NCI-H345 (cell line): ENCODE measurements around the gene NHS.
"Not testable (repeated sequence)": the region's sequence is repeated elsewhere in the genome, so short reads cannot be mapped to it uniquely, and the experiment has no call there.

ENCODE experiments used
- DNase-seq: peaks from one replicate; lab custom pipeline; 2025; lab: John Stamatoyannopoulos, UW

The NHS gene

DNA sequence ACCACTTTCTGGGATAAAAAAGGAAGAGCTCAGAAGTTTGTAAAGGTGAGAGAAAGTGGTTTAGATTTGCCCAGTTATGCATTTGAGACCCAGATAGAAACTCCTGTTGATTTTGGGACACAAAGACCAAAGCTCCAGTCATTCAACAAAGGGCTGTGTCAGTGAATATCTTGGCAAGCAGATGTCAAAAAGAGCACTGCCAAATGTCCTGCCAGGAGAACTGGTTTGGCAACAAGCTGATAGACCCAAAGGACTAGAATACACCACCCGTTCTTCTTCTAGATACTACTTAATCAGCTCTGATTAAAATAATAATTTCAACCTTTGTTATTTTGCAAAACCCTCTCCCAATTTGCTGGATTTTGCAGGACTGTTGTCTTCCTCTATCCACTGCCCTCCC lies 121.4 kb downstream of the NHS start:
- peak; percentile 55 for DNase-seq

DNA sequence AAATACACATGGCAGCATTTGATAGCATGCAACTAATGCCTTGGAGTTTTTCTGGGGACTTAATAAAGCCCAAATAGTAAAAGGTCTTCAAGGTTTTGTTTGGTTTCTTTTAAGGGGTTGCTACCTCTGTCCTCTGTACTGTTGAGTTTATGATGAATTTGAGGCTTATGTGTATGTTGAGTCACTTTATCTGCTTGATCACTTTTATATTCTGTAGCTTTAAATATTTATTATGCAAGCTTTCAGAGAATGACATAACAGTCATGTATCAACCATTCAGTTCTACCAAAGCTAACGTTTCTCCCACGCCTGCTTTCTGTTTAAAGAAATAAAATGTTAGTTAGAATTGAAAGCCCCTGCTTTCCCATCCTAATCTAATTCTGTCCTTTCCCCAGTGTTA lies 122.2 kb downstream of the NHS start:
- DNase-seq: no peak

DNA sequence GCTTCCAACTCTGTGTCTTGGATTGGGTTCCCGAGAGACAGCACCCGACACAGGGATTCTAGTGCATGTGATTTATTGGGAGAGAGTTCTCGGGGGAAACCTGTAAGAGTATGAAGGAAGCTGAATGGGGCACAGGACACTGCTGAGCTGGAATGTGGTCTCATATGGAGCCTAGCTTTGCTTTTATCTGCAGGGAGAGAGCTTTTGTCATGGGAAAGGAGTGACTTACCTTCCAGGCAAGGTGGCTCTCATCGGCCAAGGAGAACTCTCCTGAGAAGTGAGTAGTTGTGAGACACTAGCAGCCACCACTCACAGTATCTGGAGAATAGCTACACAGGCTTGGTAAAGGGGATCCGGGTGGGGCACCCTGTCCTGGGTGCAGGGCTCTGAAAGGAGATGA lies 124.5 kb downstream of the NHS start:
- no peak for DNase-seq

DNA sequence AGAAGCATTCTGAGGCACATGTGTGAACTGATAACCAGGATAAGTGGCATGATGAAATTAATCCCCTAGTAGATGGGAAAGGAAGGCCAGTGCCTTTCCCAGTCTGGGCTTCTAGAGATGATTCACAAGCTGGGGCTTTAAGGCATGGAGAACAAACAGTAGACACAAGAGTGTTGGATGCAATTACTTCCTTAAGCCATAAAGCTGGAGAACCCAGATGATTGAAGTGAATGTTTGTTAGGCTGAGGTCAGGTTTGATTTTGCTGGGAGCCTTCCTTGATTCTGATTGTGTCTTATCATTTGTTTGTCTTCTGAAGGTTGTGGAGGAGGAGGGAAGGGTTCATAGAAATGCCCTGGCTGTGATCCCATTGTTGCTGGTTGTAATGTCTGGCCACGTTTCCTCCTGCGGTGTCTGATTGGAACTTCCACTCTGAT lies 125.2 kb downstream of the NHS start:
- no peak for DNase-seq

DNA sequence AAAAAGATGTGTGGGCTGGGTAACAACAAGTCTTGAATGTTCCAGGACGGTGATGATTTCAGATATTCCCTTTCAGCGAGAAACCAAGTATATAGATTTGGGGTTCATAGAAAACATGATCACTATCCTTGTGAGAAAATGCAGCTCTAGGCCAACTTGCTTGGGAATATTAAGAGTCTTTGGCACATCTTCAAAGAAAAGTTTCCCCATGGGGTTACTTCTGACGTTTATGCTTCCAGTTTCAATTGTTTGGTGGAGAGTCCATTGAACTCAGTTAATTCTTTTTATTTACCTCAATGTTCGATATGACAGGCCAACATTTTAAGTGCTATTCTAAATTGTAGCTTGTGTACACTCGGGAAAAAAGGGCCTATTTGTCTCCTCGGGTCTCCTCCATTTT lies 126.7 kb downstream of the NHS start:
- no peak for DNase-seq

DNA sequence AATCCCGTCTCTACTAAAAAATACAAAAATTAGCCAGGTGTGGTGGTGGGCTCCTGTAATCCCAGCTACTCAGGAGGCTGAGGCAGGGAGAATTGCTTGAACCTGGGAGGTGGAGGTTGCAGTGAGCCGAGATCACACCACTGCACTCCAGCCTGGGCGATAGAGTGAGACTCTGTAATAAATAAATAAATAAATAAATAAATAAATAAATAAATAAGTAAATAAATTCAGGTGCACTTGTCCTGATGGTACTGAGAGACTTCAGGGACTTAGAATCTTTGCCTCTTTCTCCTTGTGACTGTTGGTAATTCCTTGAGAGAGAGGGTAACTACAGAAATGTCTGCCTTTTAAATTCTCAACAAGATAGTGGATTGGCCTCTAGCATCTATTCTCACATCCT lies 131.4 kb downstream of the NHS start:
- DNase-seq: not testable (repeated sequence)

DNA sequence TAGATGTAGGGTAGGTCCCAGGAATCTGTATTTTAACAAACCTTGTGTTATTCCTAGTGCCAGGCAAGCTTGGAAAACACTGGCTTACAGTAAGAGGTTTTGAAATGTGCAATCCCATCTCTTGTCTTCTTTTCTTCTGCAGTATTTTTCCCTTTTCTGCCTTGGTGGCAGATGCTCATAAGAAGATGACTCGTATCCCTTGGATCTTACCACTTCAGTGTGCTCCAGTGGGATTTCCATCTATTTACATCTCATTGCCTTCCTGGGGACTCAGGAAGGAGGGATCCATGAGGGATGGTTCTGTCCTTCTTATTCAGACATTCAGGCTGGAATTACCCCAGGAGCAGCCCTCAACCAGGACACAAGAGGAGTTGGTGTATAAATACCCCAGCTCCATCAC lies 136.6 kb downstream of the NHS start:
- DNase-seq: no peak

DNA sequence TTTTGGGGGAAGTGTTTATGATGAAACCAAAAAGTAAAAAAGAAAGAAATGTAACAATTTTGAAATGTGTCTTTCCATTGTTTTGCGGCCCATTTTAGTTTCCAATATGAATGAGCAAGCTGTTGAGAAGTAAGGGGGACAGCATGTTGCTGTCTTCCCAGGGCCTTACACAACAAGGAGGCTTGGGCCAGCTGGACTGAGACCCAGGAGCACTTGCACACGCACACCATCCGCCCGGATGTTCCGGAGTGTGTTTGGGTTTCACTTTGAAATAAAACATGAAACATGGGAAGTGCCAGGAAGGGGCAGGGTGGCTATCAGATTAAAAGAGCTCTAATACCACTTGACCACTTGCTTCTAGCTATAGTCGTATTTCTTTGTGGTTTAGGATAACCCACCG lies 144.4 kb downstream of the NHS start:
- DNase-seq: no peak

DNA sequence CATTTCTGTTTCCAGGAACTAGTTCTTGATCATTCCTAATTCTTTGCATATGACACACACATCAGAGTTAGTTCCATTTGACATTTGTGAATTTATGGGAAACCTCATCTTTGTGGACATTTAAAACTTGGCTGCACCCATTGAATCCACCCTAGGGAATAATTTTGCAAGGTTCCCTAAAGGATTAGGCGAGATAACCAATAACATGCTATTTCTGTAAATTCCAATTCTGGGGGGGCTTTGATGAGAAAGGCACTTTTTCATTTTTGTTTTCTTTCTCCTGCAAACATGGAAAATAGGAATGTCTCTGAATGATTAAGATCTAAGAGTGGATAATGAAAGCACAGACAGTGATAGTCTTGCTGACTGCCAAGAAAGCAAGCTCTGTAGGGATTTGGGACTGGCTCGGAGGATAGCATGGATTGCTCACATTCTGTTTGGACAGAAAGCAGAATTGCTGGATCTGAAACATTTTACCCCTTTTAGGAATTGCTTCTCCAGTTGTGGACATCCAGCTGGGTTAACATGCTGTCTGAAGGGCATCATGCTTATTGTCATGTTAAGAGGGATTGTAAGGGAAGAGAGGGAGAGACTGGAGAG lies 145.1 kb downstream of the NHS start:
- no peak for DNase-seq

DNA sequence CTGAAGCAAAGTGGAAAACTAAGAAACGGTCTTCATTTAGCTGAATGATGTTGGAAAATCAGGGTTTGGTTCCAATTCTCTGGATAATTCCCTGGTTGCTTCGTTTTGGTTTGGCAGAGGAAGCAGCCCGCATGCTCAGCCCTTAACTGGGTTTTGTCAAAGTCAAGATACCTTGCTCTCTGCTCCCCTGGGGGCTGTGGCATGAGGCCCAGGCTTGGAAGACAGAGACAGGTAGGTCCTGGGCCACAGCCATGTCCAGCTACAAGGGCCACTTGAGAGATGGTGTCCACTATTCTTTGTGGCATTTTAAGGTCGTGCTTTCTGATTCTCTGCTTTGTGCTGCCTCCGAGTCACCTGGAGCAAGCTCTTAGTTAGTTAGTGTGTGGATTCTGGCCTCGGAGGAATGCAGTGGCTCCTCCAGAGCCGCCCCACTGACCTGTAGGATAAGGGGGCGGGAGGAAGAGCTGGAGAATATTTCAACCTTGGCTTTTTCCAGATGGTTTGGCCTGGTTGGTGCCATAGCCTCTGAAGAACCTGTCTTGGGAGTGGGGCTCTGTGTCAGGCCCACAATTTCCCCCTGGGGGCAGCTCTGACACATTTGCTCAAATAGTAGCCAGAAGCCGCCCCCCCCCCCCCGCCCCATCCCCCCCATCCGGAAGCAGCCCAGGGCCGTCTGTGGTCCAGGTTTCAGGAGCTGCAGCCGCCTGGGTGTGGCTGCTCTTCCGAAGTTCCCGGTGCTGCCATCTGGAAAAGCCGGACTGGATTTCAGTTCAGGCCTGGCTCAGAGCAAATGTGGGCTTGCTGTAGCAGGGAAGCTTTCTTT lies 147.1 kb downstream of the NHS start:
- peak; percentile 40 for DNase-seq

DNA sequence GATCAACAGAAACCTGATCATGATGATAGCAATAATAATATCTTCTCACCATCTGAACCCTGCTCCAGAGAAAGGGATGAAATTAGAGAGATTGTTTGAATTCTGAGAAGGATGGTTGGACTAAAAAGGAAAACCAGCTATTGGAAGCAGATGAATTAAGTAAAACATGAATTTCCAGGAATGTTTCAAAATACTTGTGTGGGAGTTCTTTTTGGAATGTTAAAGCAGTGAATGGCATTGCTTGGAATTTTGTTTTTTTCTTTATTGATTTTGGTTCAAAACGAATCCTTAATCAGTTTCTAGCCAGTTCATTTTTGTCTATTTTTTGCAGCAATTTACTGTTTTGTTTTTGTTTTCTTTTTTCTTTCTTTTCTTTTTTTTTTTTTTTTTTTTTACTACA lies 150.3 kb downstream of the NHS start:
- no peak for DNase-seq

DNA sequence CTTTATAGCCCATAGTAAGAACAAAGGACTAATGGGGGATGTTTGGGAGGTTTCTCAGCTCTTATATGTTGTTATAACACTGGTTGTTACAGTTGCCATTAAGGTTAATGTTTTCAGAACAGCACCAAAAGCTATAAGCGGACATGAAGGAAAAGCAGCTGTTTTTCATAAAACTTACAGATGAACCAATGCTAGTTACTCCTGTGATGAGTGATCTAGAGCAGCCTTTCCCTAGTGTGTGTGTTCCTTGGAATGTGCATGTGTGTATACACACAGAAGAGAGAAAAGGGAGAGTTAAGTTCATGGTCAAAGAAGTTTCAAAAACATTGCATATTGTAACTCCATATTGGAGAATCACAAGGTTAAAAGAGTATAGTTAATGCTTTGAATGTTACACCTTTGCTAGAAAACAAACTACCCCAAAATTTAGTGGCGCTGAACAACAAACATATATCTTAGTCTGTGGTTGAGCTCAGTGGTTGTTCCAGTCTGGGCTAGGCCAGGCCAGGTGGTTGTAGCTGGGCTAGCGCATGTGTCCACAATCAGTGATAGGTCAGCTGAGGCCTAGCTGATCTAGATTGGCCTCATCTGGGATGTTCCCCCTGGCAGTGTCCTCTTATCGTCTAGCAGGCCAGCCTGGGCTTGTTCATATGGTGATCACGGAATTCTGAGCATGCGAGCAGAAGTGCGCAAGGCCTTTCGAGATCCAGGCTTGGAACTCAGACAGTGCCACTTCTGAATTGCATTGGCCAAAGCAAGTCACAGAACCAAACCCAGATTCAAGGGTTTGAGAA lies 151.0 kb downstream of the NHS start:
- no peak for DNase-seq

DNA sequence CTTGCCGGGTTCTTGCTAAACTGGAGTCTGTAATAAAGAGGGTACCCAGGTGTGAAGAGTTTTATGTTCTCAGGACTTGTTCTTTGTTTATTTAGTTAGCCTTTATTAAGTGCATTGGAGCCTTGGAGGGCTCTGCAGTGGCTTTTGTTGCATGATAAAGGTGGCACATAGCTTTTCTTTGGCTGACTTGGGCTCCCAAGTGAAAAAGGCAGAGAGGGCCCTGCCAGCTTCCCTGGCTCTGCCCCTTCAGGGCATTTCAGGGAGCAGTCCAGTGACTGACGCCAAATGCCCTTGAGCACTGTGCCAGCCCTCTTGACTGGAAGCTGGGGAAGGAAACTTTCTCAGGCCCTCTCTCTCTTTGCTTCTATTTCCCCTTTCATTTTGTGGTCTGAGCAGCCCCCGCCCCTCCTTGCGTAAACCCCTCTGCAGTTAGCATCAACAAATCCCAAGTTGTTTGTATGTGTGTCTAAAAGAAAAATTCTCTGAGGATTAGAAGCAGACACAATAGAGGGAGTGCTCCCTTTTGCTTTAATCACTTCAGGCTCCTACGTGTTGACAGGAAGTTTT lies 152.2 kb downstream of the NHS start:
- DNase-seq: no peak

DNA sequence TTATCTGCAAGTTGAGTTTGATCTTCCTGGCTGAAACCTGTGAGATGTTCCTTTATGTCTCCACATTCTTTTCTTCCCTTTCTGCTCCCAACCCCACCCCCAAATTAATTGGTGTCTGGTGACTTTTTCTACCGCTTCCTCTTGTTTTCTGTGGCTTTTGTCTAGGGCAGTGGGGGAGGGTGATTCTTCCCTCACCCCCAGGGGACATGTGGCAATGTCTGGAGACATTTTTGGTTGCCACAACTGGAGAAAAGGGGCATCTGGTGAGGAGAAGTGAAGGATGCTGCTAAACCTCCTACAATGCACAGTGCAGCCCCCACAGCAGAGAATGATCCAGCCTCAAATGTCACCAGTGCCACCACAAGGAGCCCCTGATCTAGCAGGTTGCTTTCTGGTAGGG lies 152.9 kb downstream of the NHS start:
- DNase-seq: no peak

DNA sequence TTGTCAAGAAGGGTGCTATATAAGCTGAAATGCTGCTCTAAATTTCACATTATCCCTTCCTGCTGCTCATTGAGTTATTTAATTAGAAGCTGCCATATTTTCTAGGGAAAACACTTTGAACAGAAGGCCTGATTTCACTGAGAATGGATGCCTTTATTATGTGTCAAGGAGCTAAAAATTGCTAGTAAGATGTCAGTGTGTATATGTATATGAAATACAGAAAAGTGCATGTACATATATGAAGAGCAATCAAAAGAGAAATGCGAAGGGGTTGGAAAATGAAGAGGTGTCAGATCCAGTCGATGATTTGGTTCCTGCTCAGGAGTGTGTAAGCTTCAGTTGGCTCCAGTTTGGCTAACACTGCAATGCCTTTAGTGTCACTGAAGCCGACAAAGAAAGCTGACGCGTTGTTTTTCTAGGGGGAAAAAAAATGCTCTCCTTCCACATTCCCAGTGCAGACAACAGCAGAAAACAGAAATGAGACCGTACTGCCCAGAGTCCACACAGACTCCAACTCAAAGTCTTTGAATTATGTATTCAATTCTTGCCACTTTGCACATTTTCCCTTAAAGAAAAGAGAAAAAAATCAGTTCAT lies 154.2 kb downstream of the NHS start:
- no peak for DNase-seq

DNA sequence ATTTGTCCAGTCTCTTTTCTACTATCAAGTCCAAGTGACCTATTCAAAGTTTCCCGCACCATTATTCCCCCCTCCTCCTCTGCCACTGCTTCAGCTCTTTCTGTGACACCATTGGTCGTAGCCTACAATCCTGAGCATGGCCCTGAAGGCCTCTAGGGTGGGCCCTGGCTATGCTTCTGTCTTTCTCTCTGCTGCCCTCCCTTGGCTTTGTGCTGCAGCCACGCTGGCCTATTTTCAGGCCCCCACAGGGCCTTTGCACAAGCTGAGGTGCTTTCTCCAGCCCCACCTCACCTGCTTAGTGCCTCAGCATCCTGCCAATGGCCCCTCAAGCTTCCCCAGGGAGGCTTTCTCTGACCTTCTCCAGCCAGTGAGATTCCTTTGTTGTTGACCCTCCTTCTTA lies 156.5 kb downstream of the NHS start:
- no peak for DNase-seq

DNA sequence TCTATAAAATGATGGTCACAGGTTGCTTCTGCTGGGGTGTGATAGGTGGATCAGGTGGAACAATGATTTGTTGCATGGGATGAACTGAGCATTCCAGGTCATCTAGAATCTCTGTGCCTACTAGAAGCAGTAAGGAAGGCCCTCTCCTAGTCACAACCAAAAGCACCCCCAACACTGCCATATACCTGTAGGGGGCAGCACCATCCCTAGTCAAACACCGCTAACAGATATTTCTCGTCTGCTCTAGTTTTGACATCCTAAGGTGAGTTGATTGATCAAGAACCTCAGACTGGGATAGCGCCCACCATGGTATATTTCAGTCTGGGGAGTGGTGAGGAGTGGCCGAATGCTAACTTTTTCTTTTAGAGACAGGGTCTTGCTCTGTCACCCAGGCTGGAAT lies 160.2 kb downstream of the NHS start:
- no peak for DNase-seq

DNA sequence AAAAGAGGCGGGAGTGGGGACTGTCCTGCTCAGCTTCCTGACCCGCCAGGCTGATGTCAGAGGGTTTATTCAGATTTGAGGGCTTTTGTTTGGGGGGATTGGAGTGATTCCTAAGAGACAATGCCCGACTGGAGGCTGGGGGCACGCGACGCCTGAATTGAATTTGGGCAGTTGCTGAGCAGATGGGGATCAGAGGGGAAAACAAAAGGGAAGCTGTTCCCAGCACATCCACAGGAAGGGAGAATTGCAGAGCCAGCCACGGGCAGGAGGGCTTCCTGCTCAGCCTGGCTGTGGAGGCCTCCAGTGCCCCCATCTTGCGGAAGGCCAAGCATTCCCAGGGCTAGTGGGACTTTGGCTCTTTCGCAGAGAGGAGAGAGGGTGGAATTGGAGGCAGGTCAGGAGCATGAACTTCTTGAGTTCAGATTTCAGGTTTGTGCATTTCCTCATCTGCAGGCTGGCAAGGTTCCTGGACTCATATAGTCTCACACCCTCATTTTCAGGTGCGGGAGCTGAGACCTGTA lies 162.8 kb downstream of the NHS start:
- DNase-seq: no peak

DNA sequence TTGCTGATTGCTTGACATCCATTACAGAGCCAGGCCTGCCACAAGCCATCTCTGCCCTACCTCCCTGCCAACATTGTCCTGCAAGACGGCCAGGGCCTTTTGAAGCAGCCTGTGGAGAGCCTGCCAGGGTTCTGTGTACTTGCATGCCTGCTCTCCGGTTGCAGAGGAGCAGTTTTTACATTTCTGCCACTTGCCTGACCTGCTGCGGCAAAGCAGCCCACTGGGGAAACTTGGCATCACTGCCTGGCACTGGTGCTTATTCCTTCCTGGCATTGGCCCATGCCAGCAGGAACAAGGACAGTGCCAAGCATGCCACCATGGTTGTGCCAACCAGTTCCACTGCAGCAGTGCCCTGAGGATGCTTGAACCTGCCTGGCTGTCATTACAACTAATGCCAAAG lies 167.1 kb downstream of the NHS start:
- no peak for DNase-seq

DNA sequence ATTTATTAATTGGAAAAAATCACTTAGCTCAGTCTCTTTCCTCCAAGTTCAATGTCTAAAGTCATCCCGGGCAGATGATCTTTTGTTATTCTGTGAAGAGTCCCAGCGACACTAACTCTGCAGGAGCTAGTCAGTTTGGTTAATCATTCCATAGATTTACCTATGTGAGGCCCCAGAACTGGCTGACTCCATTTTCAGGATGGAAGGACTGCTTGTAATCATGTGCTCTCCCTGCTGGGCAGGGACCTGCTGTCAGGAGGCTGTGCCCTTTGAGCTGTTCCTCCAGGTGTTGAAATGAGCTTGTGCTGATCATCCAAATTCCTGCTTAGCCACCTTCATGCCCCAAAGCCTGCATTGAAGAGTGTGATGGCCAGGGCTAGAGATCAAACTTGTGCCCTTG lies 169.8 kb downstream of the NHS start:
- no peak for DNase-seq

DNA sequence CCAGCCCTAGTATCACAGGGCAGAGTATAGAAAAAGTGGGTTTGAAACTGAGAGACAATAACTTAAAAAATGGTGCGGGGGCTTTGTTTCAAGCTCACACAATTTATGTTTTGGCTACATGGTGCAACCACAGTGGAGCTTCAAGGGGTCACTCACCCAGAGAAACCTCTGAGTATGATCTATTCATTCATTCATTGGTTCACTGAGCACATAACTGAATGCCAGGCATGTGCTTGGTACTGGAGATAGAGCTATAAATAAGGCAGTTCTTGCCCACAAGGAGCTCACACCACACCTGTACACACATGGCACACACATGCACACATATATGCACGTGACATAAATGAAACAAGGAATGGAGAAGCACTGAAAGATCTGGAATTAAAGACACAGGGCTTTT lies 171.4 kb downstream of the NHS start:
- no peak for DNase-seq

DNA sequence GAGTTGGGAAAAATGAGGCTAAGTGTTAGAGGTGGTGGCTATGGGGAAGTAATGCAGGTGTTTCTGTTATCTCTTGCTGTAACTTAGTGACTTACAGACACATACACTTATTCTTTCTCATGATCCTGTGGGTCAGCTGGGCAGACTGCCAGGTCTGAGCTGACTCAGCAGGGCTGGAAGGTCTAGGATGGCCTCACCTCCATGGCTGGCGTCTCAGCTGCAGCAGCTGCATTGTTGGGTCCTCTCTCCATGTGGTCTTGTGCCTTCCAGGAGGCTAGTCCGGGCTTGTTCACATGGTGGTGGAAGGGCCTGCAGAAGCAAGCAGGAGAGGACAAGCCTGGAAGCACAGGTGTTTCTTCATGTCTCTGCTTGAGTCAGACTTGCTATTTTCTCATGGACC lies 172.7 kb downstream of the NHS start:
- peak; percentile 73 for DNase-seq
